Panc1 (cell line): ENCODE data around the gene FAM200A. TPM values are rescaled to one million over a fixed set of nuclear protein-coding genes. Genes with fewer than 3 reads are reported as not detected.
"Not testable (repeated sequence)": the region's sequence is repeated elsewhere in the genome, so short reads cannot be mapped to it uniquely, and the experiment has no call there.

Experiments used
- ATAC-seq: fragments of 200-7000 bp; cut with Tn5 transposase; 2 replicates; pipeline ENCODE4 v1.9.1; 2020; ENCODE audit warnings: mild to moderate bottlenecking, moderate library complexity
- BruUV-seq: library from RNA; stranded (reverse); fragments of 400-500 nt; replicated peaks from 2 replicates; lab custom pipeline; 2021; lab: Mats Ljungman, UMichigan
- CTCF ChIA-PET: fragments of 300-600 bp; sonication (Branson Sonifier 250); formaldehyde crosslinking; loops from one replicate; lab custom pipeline; 2022; ENCODE audit warnings: antibody characterized with exemption; lab: Charles Lee
- POLR2A ChIA-PET: fragments of 300-600 bp; sonication (Branson Sonifier 250); formaldehyde crosslinking; loops from one replicate; lab custom pipeline; 2022; ENCODE audit warnings: antibody characterized with exemption; lab: Charles Lee
- DNase-seq: peaks from one replicate; pipeline ENCODE4 v3.0.0-alpha.2; 2010; ENCODE audit warnings: low read depth, low spot score
- H3K27ac ChIP-seq: 2 replicates; pipeline ENCODE4 v1.5.1; 2011; ENCODE audit warnings: mild to moderate bottlenecking, low read length, inconsistent platforms
- H3K27me3 ChIP-seq: fragments of 200-500 bp; sonication (Bioruptor generic); 2 replicates; pipeline ENCODE4 v1.6.0; 2014; ENCODE audit warnings: low read length, inconsistent platforms; ENCODE audit not compliant: control insufficient read depth, insufficient read depth
- H3K36me3 ChIP-seq: fragments of 200-500 bp; sonication (Bioruptor generic); 2 replicates; pipeline ENCODE4 v1.5.1; 2014; ENCODE audit warnings: inconsistent platforms, mild to moderate bottlenecking, low read length, moderate library complexity; ENCODE audit not compliant: control insufficient read depth, insufficient read depth
- H3K4me1 ChIP-seq: 2 replicates; pipeline ENCODE4 v1.5.1; 2011; ENCODE audit warnings: inconsistent platforms, mild to moderate bottlenecking, low read length, moderate library complexity; ENCODE audit not compliant: control insufficient read depth, insufficient read depth
- H3K4me3 ChIP-seq, 2 experiments: 2 replicates each; pipeline ENCODE4 v1.5.1; 2011 to 2012; ENCODE audit warnings: low read depth in 2 of 2, low read length in 2 of 2, mild to moderate bottlenecking in 2 of 2, inconsistent platforms in 1 of 2, moderate library complexity in 1 of 2
- H3K9me3 ChIP-seq: fragments of 200-500 bp; sonication (Bioruptor generic); 2 replicates; pipeline ENCODE4 v1.5.1; 2014; ENCODE audit warnings: low read depth, mild to moderate bottlenecking, inconsistent platforms, low read length, moderate library complexity; ENCODE audit not compliant: control insufficient read depth, insufficient read depth
- CTCF ChIP-seq: fragments of 450-650 bp; IDR thresholded peaks from 2 replicates; pipeline ENCODE4 v1.5.1; 2017; ENCODE audit warnings: mild to moderate bottlenecking
- POLR2AphosphoS5 ChIP-seq: IDR thresholded peaks from 2 replicates; pipeline ENCODE4 v1.6.1; 2012; ENCODE audit warnings: mild to moderate bottlenecking, low read depth, low read length, moderate library complexity
- REST ChIP-seq, 2 experiments: IDR thresholded peaks; 2 replicates each; pipeline ENCODE4 v1.6.1; 2011 to 2012; ENCODE audit warnings: low read depth in 2 of 2, control low read depth in 1 of 2, low read length in 1 of 2, mild to moderate bottlenecking in 1 of 2, moderate library complexity in 1 of 2; ENCODE audit not compliant: insufficient read depth in 1 of 2
- SIN3A ChIP-seq: IDR thresholded peaks from 2 replicates; pipeline ENCODE4 v1.6.1; 2012; ENCODE audit warnings: low read depth, mild to moderate bottlenecking, low read length, moderate library complexity, borderline replicate concordance; ENCODE audit not compliant: insufficient read depth
- TCF7L2 ChIP-seq: IDR thresholded peaks from 2 replicates; pipeline ENCODE4 v1.6.1; 2011; ENCODE audit warnings: mild to moderate bottlenecking, low read depth, low read length, inconsistent platforms
- in situ Hi-C: cut with HindIII; loops from 2 replicates; pipeline ENCODE4 v1.10.0; 2016; ENCODE audit warnings: low sequenced_read_pairs, low pct_unique_long_range_greater_than_20kb
- intact Hi-C: fragments of 100-400 bp; cut with micrococcal nuclease; formaldehyde crosslinking; loops from one replicate; pipeline ENCODE4 v1.10.0; 2022; ENCODE audit not compliant: unreplicated experiment
- total RNA-seq: library from RNA; stranded (reverse); gene quantifications from one replicate; pipeline ENCODE4 v1.2.1, GENCODE V29; 2021; ENCODE audit not compliant: unreplicated experiment

The FAM200A gene
- total RNA-seq, 1 experiment from 2014 or later: 4.6 TPM

DNA sequence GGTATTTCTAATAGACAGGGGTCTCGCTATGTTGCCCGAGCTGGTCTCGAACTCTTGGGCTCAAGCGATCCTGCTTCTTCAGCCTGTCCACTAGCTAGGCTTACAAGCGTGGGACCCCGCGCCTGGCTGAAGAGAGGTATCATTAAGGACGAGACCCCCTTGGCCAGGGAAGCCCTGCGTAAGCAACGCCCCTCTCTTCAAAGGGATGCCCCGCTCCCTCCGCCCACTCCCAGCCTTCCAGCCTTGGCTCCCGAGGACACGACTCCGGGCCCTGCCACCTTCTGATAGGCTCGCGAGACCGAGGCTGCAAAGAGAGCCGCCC lies 47.7 kb downstream of the FAM200A start:
- intact Hi-C loops: loop anchor here (10.0 kb wide), 1 partner anchor 51 kb away; the partner anchor contains the start of genes FAM200A and ZNF655
- CTCF ChIA-PET: interaction anchor here (0.8 to 1.3 kb wide), 2 partner anchors 54 to 764 kb away, joined by 3 to 4 read pairs; partner anchors contain the start of gene ZNF655
- no TSS peak for BruUV-seq
- Histone ChIP-seq H3K27me3 (no peaks in the 10 kb centered on the region), H3K4me3 (peak overlapping the region; percentile 80 to 86), H3K9me3 (no peaks in the 10 kb centered on the region), H3K36me3 (peaks cover 5% of the 10 kb centered on the region; the same call in 1 of the 2 replicates), H3K4me1 (0 out of 2 replicates have a peak, but pooled peaks cover 3% of the 10 kb centered on the region), H3K27ac (peak overlapping the region; percentile 97)
- ATAC-seq: peak; percentile 89
- POLR2A ChIA-PET: interaction anchor here (0.6 to 1.5 kb wide), 2 partner anchors 13 to 54 kb away, joined by 8 to 10 read pairs; partner anchors contain the start of gene ZNF655
- DNase-seq: no peak
- TF ChIP-seq REST (IDR thresholded peaks at IDR 0.05; ENCODE audit: insufficient read depth in 1 of 2, low read depth in 2 of 2, low read length in 1 of 2): no peak
- peak; percentile 99 for TF ChIP-seq TCF7L2
- in situ Hi-C loops: no loop called here

DNA sequence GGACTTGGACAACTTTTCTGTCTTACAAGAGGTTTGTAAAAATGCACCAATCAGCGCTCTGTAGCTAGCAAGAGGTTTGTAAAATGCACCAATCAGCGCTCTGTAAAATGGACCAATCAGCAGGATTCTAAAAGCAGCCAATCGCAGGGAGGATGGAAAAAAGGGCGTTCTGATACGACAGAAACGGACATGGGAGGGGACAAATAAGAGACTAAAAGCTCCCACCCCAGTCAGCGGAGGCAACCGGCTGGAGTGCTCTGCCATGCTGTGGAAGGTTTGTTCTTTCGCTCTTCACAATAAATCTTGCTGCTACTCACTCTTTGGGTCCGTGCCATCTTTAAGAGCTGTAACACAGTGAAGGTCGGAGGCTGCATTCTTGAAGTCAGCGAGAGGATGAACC lies 50.7 kb downstream of the FAM200A start:
- H3K4me1 ChIP-seq, DNase-seq, in situ Hi-C loops, H3K36me3 ChIP-seq, ATAC-seq, CTCF ChIA-PET, H3K9me3 ChIP-seq, H3K27me3 ChIP-seq: not testable (repeated sequence)
- peak overlapping the region; percentile 98 to 100 for H3K4me3 ChIP-seq
- TSS peak; percentile 24 for BruUV-seq
- POLR2A ChIA-PET: interaction anchor here (0.6 kb wide), 1 partner anchor 30 kb away, joined by 4 read pairs; no protein-coding TSS in a partner anchor
- peak overlapping the region; percentile 90 for H3K27ac ChIP-seq
- intact Hi-C loops: loop anchor here (10.0 kb wide), 1 partner anchor 54 kb away; the partner anchor contains the start of genes FAM200A and ZNF655

- Histone ChIP-seq H3K27ac (peak overlapping the region; percentile 90), H3K4me3 (peak overlapping the region; percentile 98 to 100), H3K9me3 (peaks cover 3% of the 10 kb centered on the region; the same call in 1 of the 2 replicates), H3K27me3 (no peaks in the 10 kb centered on the region), H3K4me1 (peaks cover 5% of the 10 kb centered on the region), H3K36me3 (peaks cover 5% of the 10 kb centered on the region)
- ChIA-PET CTCF (interaction anchor here (0.6 kb wide), 1 partner anchor 24 kb away, joined by 4 read pairs; no protein-coding TSS in a partner anchor), POLR2A (interaction anchor here (0.6 kb wide), 1 partner anchor 39 kb away, joined by 4 read pairs; no protein-coding TSS in a partner anchor)
- ATAC-seq (no peak), DNase-seq (no peak)
- in situ Hi-C loops (no loop called here), intact Hi-C loops (loop anchor here (10.0 kb wide), 1 partner anchor 54 kb away; the partner anchor contains the start of genes FAM200A and ZNF655)
- no TSS peak for BruUV-seq
- TF ChIP-seq REST (IDR thresholded peaks at IDR 0.05; ENCODE audit: insufficient read depth in 1 of 2, low read depth in 2 of 2, low read length in 1 of 2) (no peak), SIN3A (no peak), TCF7L2 (no peak), CTCF (no peak), POLR2AphosphoS5 (no peak)
These were observed 51.3 kb downstream of the FAM200A start for GRCh38 chr7:99500637-99501009.
